Superior temporal gyrus (tissue), 1 donor: ENCODE data around the gene SETBP1.
A peak's percentile ranks its signal among the peaks of the same experiment; 100 is the strongest.

Experiments
- DNase-seq: peaks from one replicate; pipeline ENCODE4 v3.0.0-alpha.2; 2016; ENCODE audit errors: extremely low spot score

SETBP1 gene

DNA sequence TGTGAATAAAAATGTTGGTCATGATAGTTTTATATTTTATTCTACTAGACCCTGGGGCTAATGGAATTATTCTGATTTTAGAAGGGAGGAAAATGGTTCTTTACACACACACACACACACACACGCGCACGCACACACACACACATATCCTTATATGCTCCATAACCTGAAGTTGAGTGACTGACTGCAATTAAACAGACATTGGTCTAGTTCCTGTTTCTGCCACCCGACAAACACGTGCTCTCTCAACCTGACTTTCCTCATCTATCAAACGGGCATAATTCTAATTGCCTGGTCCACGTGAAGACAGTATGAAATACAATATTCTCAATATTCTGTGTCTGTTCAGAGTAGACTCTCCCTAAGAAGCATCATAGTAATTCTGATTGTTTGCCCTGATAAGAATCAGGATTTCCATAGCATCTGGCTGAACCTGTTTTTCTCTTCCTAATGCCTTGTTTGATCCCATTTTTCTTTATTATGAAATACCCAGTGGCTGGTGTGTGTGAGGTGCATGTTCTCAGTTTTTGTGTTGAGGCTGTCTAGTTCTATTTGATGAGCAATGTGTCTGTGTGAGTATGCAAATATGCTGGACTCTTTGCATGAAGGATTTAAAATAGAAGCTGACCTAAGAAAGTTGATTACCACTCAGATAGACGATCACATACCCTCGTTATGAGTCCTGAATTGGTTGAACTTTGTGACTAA, 51.0 kb downstream of the SETBP1 start:
- no peak for DNase-seq

DNA sequence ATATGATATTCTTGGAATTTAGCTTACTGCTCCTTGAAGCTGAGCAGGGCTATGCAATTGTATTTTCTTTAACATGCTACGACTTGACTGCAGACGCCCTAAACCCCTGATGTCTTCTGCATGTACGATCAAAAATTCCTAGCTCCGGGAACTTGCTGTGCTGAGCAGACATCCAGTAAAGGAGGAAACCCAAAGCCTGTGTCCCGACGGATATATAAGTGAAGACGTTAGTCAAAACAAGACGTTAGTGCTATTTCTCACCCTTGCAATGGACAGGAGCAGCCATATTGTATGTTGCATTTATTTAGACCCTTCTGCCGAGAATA, 51.5 kb downstream of the SETBP1 start:
- DNase-seq, result no peak

DNA sequence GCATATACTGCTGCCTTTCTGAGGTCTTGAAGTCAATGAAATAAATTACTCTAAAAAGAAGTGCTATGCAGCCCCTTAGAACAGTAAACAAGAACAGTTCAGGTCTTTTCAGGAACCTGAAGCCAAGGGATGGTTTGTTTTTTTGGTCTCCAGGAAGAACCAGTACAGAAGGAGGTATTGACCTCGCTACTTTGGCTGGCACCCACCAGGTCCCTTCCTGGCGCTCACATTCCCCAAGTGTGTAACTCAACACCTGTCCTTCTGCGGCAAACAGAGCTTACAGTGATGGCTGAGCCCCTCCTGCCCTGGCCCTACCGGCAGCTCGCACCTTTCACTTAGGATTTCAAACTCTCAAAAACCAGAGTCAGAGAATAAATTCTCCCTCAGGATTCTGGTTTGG, 51.9 kb downstream of the SETBP1 start:
- no peak for DNase-seq

DNA sequence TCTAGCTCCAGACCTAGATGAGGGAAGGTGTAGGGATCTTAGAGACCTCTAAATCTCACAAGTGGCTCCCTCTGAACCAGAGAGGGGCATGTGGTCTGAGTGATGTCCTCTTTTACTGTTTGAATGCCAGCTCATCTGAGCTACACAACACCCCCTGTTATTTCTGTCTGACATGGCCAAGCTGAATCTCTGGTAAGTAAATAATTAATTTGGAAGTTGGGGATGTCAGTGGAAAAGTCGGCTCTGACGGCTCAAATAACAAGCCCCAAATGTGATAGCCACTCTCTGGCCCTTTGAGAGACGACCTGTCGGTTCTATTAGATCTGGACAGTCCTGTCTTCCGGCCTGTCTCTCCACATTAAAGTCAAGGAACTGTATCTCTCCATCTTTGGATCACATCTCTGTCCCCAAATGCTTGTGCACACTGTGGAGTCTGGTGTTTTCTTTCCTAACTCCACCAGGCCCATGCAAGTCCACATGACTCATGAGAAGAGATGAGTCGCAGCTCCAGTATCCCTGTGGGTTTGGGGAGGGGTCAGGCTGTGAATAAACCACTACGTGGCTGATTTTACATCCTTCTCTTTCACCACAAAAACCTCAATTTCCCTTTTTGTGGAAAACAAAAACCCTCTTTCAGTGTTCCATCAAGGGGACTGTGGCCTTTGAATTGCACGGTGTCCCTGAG, 52.5 kb downstream of the SETBP1 start:
- no peak for DNase-seq

DNA sequence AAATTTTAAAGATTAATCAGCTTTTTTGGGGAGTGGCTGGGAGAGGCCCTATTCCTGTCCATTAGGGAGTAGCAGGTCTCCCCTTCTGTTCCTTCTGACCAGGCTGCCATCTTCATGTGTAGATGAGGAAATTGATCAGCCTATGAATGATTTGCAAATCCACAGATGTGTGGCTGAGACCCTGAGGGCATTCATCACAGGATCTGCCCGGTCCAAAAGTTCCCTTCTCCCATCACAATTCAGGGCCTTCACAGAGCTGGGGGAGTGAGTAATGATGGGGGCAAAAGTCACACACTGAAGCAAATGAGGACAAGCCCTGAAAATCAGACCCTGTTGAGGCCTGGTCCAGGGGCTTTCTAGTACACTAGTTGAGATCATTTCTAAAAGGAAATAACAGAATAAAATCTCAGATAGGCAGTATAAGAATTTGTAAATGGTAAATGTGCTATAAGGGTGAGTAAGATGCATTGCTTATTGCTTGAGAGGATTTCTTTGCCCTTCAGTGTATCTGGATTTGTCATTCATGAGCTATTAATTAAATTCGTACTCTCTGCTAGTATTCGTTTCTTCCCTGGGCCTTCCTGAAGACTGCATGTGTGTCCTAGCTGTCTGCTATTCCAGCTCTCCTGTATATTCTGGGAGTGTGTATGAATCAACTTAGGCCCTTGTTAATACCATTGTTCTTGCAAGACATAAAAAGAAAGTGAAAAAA, 53.2 kb downstream of the SETBP1 start:
- DNase-seq, result no peak

DNA sequence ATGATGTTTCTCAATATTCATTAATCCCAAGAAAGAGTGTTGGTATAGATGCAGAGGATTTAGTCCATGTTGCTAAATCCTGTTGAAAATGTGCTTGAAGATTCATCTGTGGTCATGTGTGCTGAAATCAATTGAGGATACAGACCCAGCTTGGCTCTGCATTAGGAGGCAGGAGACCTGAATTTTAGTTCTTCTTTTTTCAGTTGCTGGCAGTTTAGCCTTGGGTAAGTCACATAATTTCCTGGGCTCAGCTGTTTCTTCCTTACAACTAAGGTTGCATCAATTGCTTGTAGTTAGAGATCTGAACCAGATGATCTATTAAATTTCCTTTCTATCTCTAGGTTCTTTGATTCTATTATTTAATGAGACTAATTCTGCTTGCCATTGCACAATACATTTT, 54.4 kb downstream of the SETBP1 start:
- no peak for DNase-seq

DNA sequence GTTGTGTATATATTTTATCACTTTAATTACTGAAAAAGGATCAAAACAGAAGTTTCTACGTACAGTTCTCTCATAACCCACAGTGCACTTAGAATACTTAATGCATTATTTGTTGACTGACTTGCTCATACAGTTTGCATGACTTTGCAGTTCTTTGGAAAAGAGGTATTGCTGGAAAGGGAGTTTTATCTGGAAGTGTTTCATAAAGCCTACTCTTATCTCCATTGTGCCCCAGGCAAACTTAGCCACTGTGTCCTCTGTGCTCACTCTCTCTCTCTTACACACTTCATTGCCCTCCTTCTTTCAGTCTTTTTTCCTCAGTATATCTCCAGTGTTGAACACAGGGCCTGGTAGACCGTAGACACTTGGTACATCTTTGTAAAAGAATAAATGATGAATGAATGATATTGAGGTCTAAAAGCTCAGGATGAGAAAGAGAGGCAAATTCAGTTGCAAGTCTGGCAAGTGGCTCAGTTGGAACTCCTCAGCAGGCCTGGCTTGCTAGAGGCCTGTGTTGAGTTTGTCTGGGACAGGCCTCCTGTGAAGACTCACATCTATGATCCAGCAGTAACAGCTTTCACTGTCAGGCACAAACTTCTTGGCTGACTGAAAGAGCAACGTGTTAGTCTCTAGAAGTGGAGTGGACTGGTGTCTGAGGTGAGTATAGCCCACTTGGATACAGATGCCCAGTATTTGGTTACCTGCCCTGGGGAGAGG, 56.1 kb downstream of the SETBP1 start:
- no peak for DNase-seq

DNA sequence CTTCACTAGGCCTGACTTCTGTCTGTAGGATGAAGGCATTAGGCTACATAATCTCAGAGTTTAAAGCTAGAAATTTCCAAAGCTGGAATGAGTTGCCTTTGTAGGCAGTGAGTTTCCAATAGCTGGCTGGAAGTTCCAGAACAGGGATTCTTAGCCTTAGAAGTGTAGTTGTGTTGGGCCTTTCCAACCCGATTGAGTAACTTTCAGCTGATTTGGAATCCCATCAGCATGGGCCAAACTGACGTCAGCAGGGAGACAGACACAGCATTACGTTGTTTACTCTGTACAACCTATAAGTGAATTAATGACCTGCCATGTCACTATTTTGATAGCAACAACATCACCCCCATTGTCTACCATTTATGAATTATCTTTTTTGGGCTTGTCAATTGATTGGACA, 56.9 kb downstream of the SETBP1 start:
- no peak for DNase-seq

DNA sequence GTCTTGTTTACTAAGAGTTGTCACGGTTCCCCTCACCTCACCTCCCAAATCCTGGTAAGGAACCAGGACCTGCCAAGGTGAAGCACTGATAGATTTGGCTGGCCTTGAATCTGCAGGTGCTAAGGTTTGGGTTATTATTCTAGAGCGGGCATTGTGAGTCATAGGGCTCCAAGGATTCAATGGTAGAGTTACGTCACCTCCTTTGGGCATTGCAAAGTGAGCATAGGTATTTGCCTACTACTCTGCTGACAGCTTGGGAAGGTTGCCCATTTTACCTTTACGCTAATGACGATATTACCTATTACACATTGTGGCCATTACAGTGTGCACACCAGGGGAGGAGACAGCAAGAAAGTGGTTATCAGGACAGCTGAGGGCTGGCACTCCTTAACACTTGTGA, 59.3 kb downstream of the SETBP1 start:
- DNase-seq, result no peak

DNA sequence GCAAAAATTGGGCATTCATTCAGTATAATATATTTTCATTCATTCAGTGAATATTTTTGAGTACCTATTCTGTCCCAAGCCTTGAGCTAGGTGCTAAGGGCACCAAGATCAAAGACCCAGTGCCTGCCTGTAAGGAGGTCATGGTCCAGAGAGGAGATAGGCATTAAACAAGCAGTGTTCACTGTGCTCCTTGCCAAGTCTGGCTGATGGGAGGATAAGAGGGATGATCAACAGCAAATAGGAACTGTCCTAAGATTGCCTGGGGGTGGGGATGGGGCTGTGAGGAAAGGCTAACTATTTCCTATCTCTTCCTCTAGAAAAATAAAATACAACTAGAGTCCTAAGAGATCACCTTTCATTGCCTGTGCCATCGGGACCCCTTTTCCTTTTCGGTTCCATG, 60.4 kb downstream of the SETBP1 start:
- DNase-seq, result no peak

DNA sequence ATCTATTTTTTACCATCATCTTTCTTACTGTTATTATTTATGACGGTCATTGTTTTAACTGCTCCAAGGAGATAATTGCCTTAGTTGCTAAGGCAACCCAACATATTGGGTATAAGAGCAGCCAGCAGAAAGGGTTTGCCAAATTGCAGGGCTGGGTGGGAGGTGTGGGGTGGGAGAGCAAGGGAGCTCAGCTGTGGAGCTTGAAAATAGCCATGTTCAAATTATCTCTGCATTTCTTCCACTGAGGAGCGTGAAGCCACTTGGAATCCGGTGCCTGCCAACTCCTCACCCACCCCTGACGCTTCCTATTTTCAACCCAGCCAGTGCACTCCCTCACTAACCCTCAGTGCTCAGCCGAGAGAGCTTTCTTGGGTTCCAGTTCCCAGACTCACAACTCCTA, 60.8 kb downstream of the SETBP1 start:
- peak; percentile 62 for DNase-seq

DNA sequence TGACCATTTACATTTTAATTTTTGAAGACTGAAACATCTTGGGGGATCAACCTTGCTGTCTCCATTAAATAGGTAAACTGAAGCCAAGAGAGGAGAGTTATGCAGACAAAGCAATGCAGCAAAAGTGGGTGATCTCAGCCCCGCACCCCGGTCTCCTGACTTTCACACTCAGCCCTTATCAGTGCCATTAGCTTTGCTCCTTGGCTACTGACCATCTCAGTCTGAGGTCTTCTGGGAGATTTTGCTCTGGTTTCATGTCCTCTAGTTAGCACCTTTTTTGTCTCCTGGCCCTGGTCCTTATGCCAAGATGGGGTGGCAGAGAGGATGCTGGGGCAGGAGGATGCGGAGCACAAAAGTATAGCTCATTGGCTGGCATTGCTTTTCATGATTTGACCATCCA, 61.4 kb downstream of the SETBP1 start:
- no peak for DNase-seq

DNA sequence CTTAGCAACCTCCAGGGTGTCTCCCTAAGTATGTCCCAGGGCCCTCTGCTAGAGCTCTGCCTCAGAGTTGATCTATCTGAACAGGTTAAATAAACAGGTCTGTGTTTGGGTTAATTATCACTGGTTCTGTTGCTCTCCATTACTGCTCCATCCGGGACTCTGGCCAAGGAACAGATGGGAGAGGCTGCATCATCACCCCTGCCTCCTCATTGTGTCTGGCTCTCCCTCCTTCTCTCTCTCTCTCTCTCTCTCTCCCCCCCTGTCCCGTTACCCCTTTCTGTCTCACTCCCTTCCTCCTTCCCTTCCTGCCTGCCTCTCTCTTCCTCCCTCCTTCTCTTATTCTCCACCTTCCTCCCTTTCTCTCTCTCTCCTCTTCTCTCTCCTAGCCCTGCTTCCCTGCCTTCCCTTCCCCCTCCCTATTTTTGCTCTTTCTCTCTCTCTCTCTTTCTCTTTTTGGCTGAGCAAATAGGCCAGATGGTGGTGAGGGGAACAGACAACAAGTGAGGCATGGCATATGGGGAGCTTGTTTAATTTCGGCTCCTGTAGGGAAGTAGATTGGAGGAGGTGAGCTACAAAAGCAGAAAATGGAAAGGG, 62.1 kb downstream of the SETBP1 start:
- peak; percentile 76 for DNase-seq

DNA sequence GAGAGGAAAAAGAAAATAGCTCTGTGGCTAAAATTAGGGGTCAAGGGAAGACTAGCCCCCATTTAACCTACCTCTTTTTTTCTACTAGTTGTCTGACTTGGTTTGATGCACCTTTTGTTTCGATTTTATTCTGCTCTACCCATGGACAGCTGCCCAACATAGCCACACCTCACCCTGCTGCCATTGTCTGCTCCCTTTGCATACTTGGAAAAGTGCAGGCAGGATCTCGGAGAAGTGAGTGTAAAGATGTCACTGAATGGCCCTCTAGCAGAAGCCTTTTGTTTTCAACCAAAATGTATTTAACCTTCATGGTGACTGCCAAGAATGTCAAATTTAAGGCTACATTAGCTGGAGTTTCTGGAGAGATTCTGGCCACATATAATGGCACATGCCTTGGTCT, 62.9 kb downstream of the SETBP1 start:
- DNase-seq, result no peak

DNA sequence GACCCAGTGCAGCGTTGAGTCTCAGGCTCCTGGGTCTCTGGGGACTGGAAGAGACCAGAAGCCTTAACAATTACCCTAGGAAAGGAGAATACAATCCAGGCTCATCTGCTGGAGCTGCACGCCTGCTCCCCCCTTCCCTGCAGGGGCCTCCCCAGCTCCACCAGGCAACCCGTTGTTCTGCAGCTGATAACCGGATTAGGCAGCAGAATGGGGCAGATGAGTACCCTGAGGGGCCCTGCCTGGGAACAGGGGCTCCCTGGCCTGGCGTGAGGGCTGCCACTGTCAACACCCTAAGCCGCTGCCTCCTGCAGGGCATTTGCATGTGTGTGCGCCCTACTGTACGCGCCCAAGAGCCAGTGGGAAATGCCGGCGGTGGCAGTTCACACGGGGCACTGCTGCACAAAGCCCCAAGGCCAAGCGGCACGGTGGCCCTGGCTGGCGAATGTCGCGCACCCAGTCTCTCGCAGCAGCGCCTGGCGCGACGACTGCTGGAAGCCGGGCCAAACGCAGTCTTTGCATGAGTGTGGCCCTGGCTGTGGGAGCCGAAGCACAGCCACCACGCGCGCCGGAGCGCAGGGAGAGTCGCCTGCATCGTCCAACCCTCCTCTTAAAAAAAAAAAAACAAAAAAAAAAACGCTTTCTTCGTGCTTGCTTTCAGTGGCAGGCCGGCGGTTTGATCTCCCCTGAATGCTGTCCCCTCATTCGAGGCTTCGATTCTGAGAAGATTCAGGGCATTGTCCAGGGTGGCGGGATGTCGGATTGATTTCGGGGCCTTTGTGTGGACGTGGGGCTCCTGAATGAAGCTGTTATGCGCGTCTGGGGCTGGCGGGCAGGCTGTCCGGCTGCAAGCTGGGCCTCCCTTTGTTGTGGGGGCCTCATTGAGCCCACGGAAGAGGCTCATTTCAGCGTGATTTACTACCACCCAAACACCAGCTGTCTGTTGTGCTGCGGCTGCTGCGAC, 63.8 kb downstream of the SETBP1 start:
- peak; percentile 51 for DNase-seq

DNA sequence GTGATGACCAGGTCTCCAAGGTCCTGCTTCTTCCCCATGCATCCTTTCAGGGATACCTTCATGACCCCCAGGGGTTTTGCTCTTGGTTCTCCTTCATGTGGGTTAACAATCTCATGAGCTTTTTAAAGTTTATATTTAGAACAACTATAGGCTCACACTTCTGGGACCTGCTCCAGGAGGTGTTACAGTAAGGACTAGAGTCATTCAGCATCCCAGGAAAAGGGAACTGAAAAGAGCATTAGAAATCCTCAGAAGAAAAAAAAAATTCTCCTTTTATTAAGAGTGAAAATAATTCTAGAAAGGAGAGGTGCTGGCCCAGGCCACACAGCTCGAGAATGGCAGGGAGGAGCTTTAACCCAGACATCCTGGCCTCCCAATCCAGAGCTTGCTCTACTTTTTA, 66.5 kb downstream of the SETBP1 start:
- no peak for DNase-seq

DNA sequence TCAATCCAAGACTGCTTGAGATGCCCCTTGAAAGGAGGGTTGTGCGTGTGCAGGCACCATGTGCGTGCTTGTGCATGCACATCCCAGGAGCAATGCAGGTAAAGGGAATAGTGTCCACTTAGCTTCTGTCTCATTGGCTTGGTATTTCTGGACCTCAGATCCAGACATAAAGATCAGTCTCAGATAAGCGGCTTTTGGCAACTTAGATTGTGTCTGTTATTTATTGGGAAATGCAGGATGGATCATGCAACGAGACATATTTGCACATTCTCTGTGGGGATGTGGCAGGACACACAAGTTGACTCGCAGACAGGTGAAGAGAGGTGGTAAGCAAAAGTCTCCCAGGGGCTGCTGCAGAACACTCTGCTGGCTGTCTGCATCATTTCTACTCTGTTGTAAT, 67.9 kb downstream of the SETBP1 start:
- DNase-seq, result no peak

DNA sequence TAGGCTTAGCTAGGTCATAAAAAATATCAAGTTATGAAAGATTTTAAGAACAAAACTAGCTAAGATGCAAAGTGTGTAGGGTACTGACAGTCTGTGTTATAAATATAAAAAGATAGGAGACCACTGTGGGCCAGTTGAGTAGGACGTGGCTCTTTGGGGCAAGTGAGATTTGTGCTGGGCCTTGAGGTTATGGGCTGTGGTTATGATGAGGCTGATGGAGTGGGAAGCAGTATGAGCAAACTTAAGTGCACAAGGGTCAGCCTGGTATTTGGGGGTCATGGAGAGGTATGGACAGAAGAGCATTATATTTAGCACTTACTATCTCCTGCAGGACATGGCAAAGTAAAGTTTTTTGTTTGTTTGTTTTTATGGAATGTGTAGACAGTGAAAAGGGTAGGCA, 70.1 kb downstream of the SETBP1 start:
- DNase-seq, result no peak

DNA sequence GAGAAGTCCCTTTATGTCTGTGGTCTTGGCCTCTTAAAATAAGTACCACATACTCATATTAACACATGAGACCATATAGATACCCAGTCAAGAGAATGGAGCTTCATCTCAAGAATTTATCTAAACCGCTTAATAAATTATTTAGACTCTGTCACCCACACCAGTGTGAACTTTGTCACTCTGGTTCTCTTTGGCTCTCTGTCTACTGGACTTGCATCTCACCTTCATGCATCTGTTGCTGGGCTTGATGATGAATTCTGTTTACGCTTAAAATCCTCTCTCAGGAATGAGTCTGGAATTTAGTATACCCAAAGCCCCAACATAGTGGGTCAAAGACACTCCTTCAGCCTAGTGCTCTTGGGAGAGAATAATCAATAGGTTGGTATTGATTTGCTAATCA, 73.9 kb downstream of the SETBP1 start:
- DNase-seq, result no peak

DNA sequence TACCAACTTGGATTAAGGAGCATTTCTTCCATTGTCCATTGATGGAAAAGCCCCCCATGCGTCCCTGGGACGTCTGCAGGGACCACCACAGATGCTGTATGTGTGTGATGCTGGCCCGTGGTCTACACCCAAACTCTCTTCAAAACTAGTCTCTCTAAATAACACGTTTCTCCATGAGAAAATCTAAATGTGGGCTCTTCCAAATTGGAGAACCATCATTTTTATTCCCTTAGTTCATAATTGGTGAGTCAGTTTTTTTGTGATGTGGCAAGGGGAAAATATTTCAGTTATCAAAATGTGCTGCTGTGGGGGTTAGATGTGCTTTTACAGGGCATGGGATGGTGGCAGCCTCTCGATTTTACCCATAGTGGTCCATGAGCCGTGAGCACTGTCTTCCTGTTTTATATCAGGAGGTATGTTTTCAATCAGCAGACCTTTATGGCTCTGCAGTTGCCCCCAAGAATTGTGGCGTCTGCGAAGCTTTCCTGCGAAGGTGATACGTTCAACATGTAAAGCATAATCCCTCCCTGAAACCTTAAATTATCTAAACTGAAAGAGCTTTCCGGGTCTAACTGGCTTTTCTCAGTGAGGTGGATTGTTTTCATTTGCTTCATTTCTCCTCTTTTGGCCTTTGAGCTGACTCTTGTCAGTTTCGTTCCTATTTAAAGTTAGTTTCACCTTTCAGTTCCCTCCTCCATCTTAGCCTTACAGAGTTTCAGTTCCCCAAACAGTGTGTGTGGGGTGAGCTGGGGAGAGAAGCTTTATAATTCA, 78.4 kb downstream of the SETBP1 start:
- no peak for DNase-seq
